ENCODE measurements around the gene WDR81. TPM values are rescaled to one million over a fixed set of nuclear protein-coding genes. Genes with fewer than 3 reads are reported as not detected.

The WDR81 gene
- total RNA-seq, 2 donors from 2014 or later = 32.7 to 41.8 TPM

DNA sequence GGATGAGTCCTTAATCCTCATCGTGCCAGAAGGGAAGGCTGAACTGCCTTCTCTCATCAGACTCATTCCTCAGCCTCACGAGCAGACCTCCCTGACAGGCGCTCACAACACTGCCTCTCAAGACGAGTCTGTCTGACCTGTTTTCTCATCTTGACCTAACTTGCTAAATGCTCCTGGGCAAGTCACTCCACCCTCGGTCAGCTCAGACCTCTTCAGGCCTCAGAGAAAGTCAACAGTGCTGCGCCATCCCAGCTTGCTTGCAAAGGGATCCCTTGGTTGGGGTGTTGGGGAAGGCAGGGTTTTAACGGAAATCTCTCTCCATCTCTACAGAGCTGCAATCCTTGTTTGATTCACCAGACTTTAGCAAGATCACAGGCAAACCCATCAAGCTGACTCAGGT is 52.4 kb downstream of the WDR81 start:
- H3K4me1 ChIP-seq (ENCODE audit: control insufficient read depth in 1 of 2, low read depth in 2 of 2) = peaks cover 13 to 35% of the 10 kb centered on the region in 2 donors
- TF ChIP-seq CTCF (IDR thresholded peaks at IDR 0.05) = no peak

DNA sequence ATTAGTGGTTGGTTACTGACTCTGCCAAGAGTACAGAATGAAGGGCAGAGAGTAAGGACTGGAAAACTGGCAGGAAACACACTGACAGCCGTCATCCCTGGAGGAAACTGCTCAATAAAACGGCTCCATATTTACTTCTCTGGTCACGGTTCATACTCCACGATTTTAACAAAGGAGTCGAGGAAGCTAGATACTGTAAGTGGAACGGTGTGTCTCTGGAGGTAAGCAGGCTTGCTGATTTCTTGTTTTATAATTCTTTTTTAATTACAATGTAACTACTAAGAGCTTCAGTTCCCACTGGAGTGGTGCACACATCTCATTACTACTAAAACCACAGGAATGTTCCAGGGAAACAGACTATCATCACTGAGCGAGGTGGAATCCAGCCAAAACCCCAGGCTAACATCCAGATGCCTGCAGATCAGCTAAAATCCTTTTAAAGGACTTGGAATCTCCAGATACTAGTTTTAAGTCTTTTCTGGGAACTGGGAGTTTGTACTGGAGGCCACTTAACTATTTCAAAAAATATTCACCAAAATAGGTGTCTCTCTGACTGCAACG is 55.1 kb downstream of the WDR81 start:
- no peak for DNase-seq (ENCODE audit: low spot score)
- Histone ChIP-seq H3K9me3 (no peaks in the 10 kb centered on the region), H3K4me3 (peak overlapping the region; percentile 35), H3K4me1 (ENCODE audit: control insufficient read depth in 1 of 2, low read depth in 2 of 2) (peaks cover 17 to 60% of the 10 kb centered on the region in 2 donors), H3K36me3 (peaks cover 6% of the 10 kb centered on the region), H3K27me3 (replicated peaks; ENCODE audit: insufficient read depth) (no peaks in the 10 kb centered on the region), H3K27ac (peak overlapping the region; percentile 73 to 96)
- ATAC-seq (ENCODE audit: insufficient number of reproducible peaks, low FRiP score, low read depth) = no peak
- TF ChIP-seq CTCF (IDR thresholded peaks at IDR 0.05) = no peak

More for the DNA sequence above, 52.4 kb downstream of the WDR81 start:
- Histone ChIP-seq H3K27me3 (replicated peaks; ENCODE audit: insufficient read depth) (no peaks in the 10 kb centered on the region), H3K4me3 (no peak overlapping the region), H3K27ac (no peak overlapping the region), H3K36me3 (peaks cover 6% of the 10 kb centered on the region), H3K9me3 (no peaks in the 10 kb centered on the region)
- no peak for ATAC-seq (ENCODE audit: insufficient number of reproducible peaks, low FRiP score, low read depth)
- DNase-seq (ENCODE audit: low spot score) = no peak

- no peak for TF ChIP-seq CTCF (IDR thresholded peaks at IDR 0.05)
- Histone ChIP-seq H3K4me3 (peak overlapping the region; percentile 29), H3K9me3 (no peaks in the 10 kb centered on the region), H3K4me1 (ENCODE audit: control insufficient read depth in 1 of 2, low read depth in 2 of 2) (peaks cover 25 to 73% of the 10 kb centered on the region in 2 donors), H3K27ac (peak overlapping the region; percentile 73 to 96), H3K36me3 (no peaks in the 10 kb centered on the region), H3K27me3 (replicated peaks; ENCODE audit: insufficient read depth) (no peaks in the 10 kb centered on the region)
- DNase-seq (ENCODE audit: low spot score) (no peak), ATAC-seq (ENCODE audit: insufficient number of reproducible peaks, low FRiP score, low read depth) (no peak)
Measured at GRCh38 chr17:1782171-1782567, 57.7 kb downstream of the WDR81 start.

DNA sequence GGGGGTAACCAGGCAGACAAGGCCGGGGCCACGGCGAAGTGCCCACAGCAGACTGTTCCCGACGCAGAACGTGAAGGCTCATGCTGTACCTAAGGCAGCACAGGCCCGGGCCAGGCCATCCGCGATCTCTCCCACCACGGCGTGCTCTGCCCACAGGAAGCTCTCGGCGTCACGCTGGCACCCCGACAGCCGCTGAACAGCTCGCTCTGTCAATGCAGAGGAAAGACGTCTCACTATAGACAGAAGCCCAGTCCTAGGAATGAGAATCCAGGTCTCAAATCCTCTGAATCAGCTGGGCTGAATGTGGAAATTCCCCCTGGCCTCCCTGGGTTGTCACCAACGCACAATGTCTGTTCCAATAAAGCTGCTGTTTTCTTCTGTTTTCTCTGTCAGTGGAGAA is 58.8 kb downstream of the WDR81 start:
- Histone ChIP-seq H3K9me3 (no peaks in the 10 kb centered on the region), H3K36me3 (no peaks in the 10 kb centered on the region), H3K27me3 (replicated peaks; ENCODE audit: insufficient read depth) (no peaks in the 10 kb centered on the region), H3K27ac (peak overlapping the region; percentile 73 to 96), H3K4me1 (ENCODE audit: control insufficient read depth in 1 of 2, low read depth in 2 of 2) (peaks cover 34 to 84% of the 10 kb centered on the region in 2 donors), H3K4me3 (peak overlapping the region; percentile 10)
- no peak for ATAC-seq (ENCODE audit: insufficient number of reproducible peaks, low FRiP score, low read depth)
- TF ChIP-seq CTCF (IDR thresholded peaks at IDR 0.05) = no peak
- DNase-seq (ENCODE audit: low spot score) = no peak

DNA sequence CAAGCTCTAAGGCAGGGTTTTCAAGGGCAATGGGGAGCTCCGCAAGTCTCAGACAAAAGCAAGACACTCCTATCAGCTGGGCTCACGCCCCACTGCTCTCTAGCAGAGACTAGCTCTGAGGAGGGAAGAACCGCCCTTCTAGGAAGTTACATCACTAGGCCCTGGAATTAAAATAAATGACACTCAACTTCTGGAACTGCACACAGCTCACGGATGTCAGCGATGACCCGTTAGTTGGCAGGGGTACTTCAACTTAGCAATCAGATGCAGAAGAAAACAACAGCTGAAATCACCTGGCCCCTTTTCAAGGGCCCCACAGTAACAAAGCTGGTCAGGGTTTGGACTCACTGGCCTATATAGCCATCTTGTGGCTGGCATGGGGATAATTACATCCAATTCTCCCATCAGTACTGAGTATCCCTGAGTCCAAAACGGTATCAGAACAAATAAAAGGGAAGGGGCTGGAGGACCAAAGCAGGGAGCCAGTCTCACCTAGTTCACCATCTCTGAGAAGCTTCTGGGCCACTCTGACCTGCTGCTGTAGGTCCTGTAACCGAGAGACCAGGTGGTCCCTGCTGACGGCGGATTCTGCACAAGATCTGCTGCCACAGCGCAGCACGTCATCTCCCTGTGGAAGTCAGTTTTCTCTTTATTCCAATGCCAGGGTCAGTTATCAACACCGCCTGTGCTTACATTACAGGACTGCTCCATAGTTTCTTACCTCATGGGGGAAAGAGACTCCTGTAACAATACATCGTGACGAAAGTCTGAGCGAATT is 59.5 kb downstream of the WDR81 start:
- Histone ChIP-seq H3K27ac (peak overlapping the region; percentile 73 to 96), H3K27me3 (replicated peaks; ENCODE audit: insufficient read depth) (no peaks in the 10 kb centered on the region), H3K4me3 (peak overlapping the region; percentile 10), H3K9me3 (no peaks in the 10 kb centered on the region), H3K36me3 (no peaks in the 10 kb centered on the region), H3K4me1 (ENCODE audit: control insufficient read depth in 1 of 2, low read depth in 2 of 2) (peaks cover 34 to 84% of the 10 kb centered on the region in 2 donors)
- TF ChIP-seq CTCF (IDR thresholded peaks at IDR 0.05) = peak; percentile 66
- ATAC-seq (ENCODE audit: insufficient number of reproducible peaks, low FRiP score, low read depth) (peak; percentile 42), DNase-seq (ENCODE audit: low spot score) (peak; percentile 69)
